ENCODE data around the gene KCTD10. TPM values are rescaled to one million over a fixed set of nuclear protein-coding genes. Genes with fewer than 3 reads are reported as not detected.

Gene KCTD10
- total RNA-seq, 1 donor from 2014 or later = 24.0 TPM

GRCh38 chr12:109496306-109496705, 19.2 kb upstream of the KCTD10 start:
- Histone ChIP-seq H3K36me3 (ENCODE audit: control insufficient read depth in 3 of 3, insufficient read depth in 3 of 3, low read length in 3 of 3) (peaks cover 54 to 79% (median 72%) of the 10 kb centered on the region in 3 donors), H3K27me3 (ENCODE audit: control insufficient read depth in 3 of 3, insufficient read depth in 3 of 3, low read length in 3 of 3) (no peaks in the 10 kb centered on the region), H3K4me3 (ENCODE audit: low read length in 3 of 3) (no peak overlapping the region), H3K27ac (ENCODE audit: low read depth, low read length) (no peak overlapping the region), H3K9ac (ENCODE audit: low read depth in 1 of 3, low read length in 3 of 3) (no peak overlapping the region), H3K4me1 (ENCODE audit: control insufficient read depth in 3 of 3, insufficient read depth in 3 of 3, low read length in 3 of 3) (no peaks in the 10 kb centered on the region), H3K9me3 (ENCODE audit: control insufficient read depth in 3 of 3, low read length in 3 of 3) (no peaks in the 10 kb centered on the region)

GRCh38 chr12:109495012-109495411, 17.9 kb upstream of the KCTD10 start:
- Histone ChIP-seq H3K4me3 (ENCODE audit: low read length in 3 of 3) (no peak overlapping the region), H3K27ac (ENCODE audit: low read depth, low read length) (no peak overlapping the region), H3K9ac (ENCODE audit: low read depth in 1 of 3, low read length in 3 of 3) (no peak overlapping the region), H3K4me1 (ENCODE audit: control insufficient read depth in 3 of 3, insufficient read depth in 3 of 3, low read length in 3 of 3) (peaks cover 4 to 5% (median 4%) of the 10 kb centered on the region in 3 donors), H3K27me3 (ENCODE audit: control insufficient read depth in 3 of 3, insufficient read depth in 3 of 3, low read length in 3 of 3) (no peaks in the 10 kb centered on the region), H3K36me3 (ENCODE audit: control insufficient read depth in 3 of 3, insufficient read depth in 3 of 3, low read length in 3 of 3) (peaks cover 46 to 78% (median 68%) of the 10 kb centered on the region in 3 donors), H3K9me3 (ENCODE audit: control insufficient read depth in 3 of 3, low read length in 3 of 3) (no peaks in the 10 kb centered on the region)

GRCh38 chr12:109494348-109494881, 17.3 kb upstream of the KCTD10 start:
- Histone ChIP-seq H3K27me3 (ENCODE audit: control insufficient read depth in 3 of 3, insufficient read depth in 3 of 3, low read length in 3 of 3) (no peaks in the 10 kb centered on the region), H3K36me3 (ENCODE audit: control insufficient read depth in 3 of 3, insufficient read depth in 3 of 3, low read length in 3 of 3) (peaks cover 49 to 78% (median 68%) of the 10 kb centered on the region in 3 donors), H3K27ac (ENCODE audit: low read depth, low read length) (no peak overlapping the region), H3K4me1 (ENCODE audit: control insufficient read depth in 3 of 3, insufficient read depth in 3 of 3, low read length in 3 of 3) (peaks cover 9 to 10% (median 10%) of the 10 kb centered on the region in 3 donors), H3K4me3 (ENCODE audit: low read length in 3 of 3) (no peak overlapping the region), H3K9ac (ENCODE audit: low read depth in 1 of 3, low read length in 3 of 3) (no peak overlapping the region), H3K9me3 (ENCODE audit: control insufficient read depth in 3 of 3, low read length in 3 of 3) (no peaks in the 10 kb centered on the region)

- H3K4me3 ChIP-seq (ENCODE audit: low read length in 3 of 3) = no peak overlapping the region
- H3K36me3 ChIP-seq (ENCODE audit: control insufficient read depth in 3 of 3, insufficient read depth in 3 of 3, low read length in 3 of 3) = peaks cover 49 to 78% (median 68%) of the 10 kb centered on the region in 3 donors
Observed at GRCh38 chr12:109493938-109494337, 16.8 kb upstream of the KCTD10 start.

GRCh38 chr12:109493090-109493489, 16.0 kb upstream of the KCTD10 start:
- Histone ChIP-seq H3K27me3 (ENCODE audit: control insufficient read depth in 3 of 3, insufficient read depth in 3 of 3, low read length in 3 of 3) (no peaks in the 10 kb centered on the region), H3K27ac (ENCODE audit: low read depth, low read length) (no peak overlapping the region), H3K4me3 (ENCODE audit: low read length in 3 of 3) (no peak overlapping the region), H3K9ac (ENCODE audit: low read depth in 1 of 3, low read length in 3 of 3) (no peak overlapping the region), H3K4me1 (ENCODE audit: control insufficient read depth in 3 of 3, insufficient read depth in 3 of 3, low read length in 3 of 3) (peaks cover 13 to 17% (median 16%) of the 10 kb centered on the region in 3 donors), H3K9me3 (ENCODE audit: control insufficient read depth in 3 of 3, low read length in 3 of 3) (no peaks in the 10 kb centered on the region), H3K36me3 (ENCODE audit: control insufficient read depth in 3 of 3, insufficient read depth in 3 of 3, low read length in 3 of 3) (peaks cover 50 to 78% (median 68%) of the 10 kb centered on the region in 3 donors)

More at GRCh38 chr12:109493938-109494337, 16.8 kb upstream of the KCTD10 start:
- no peak overlapping the region for H3K27ac ChIP-seq (ENCODE audit: low read depth, low read length)
- no peaks in the 10 kb centered on the region for H3K9me3 ChIP-seq (ENCODE audit: control insufficient read depth in 3 of 3, low read length in 3 of 3)
- peaks cover 13 to 15% (median 15%) of the 10 kb centered on the region in 3 donors for H3K4me1 ChIP-seq (ENCODE audit: control insufficient read depth in 3 of 3, insufficient read depth in 3 of 3, low read length in 3 of 3)
- no peak overlapping the region for H3K9ac ChIP-seq (ENCODE audit: low read depth in 1 of 3, low read length in 3 of 3)
- H3K27me3 ChIP-seq (ENCODE audit: control insufficient read depth in 3 of 3, insufficient read depth in 3 of 3, low read length in 3 of 3) = no peaks in the 10 kb centered on the region

- Histone ChIP-seq H3K4me1 (ENCODE audit: control insufficient read depth in 3 of 3, insufficient read depth in 3 of 3, low read length in 3 of 3) (peaks cover 13 to 17% (median 16%) of the 10 kb centered on the region in 3 donors), H3K36me3 (ENCODE audit: control insufficient read depth in 3 of 3, insufficient read depth in 3 of 3, low read length in 3 of 3) (peaks cover 50 to 78% (median 68%) of the 10 kb centered on the region in 3 donors), H3K9ac (ENCODE audit: low read depth in 1 of 3, low read length in 3 of 3) (no peak overlapping the region), H3K27ac (ENCODE audit: low read depth, low read length) (no peak overlapping the region), H3K4me3 (ENCODE audit: low read length in 3 of 3) (no peak overlapping the region), H3K9me3 (ENCODE audit: control insufficient read depth in 3 of 3, low read length in 3 of 3) (no peaks in the 10 kb centered on the region), H3K27me3 (ENCODE audit: control insufficient read depth in 3 of 3, insufficient read depth in 3 of 3, low read length in 3 of 3) (no peaks in the 10 kb centered on the region)
Observed at GRCh38 chr12:109492371-109492770, 15.3 kb upstream of the KCTD10 start.

- H3K9ac ChIP-seq (ENCODE audit: low read depth in 1 of 3, low read length in 3 of 3) = no peak overlapping the region
- H3K27ac ChIP-seq (ENCODE audit: low read depth, low read length) = no peak overlapping the region
- peaks cover 56 to 84% (median 74%) of the 10 kb centered on the region in 3 donors for H3K36me3 ChIP-seq (ENCODE audit: control insufficient read depth in 3 of 3, insufficient read depth in 3 of 3, low read length in 3 of 3)
- H3K4me1 ChIP-seq (ENCODE audit: control insufficient read depth in 3 of 3, insufficient read depth in 3 of 3, low read length in 3 of 3) = peaks cover 13 to 17% (median 16%) of the 10 kb centered on the region in 3 donors
- H3K9me3 ChIP-seq (ENCODE audit: control insufficient read depth in 3 of 3, low read length in 3 of 3) = no peaks in the 10 kb centered on the region
- no peak overlapping the region for H3K4me3 ChIP-seq (ENCODE audit: low read length in 3 of 3)
- H3K27me3 ChIP-seq (ENCODE audit: control insufficient read depth in 3 of 3, insufficient read depth in 3 of 3, low read length in 3 of 3) = no peaks in the 10 kb centered on the region
Observed at GRCh38 chr12:109491671-109492070, 14.6 kb upstream of the KCTD10 start.

- Histone ChIP-seq H3K9ac (ENCODE audit: low read depth in 1 of 3, low read length in 3 of 3) (no peak overlapping the region), H3K27me3 (ENCODE audit: control insufficient read depth in 3 of 3, insufficient read depth in 3 of 3, low read length in 3 of 3) (no peaks in the 10 kb centered on the region), H3K4me1 (ENCODE audit: control insufficient read depth in 3 of 3, insufficient read depth in 3 of 3, low read length in 3 of 3) (peaks cover 13 to 18% (median 16%) of the 10 kb centered on the region in 3 donors), H3K27ac (ENCODE audit: low read depth, low read length) (no peak overlapping the region), H3K9me3 (ENCODE audit: control insufficient read depth in 3 of 3, low read length in 3 of 3) (no peaks in the 10 kb centered on the region), H3K36me3 (ENCODE audit: control insufficient read depth in 3 of 3, insufficient read depth in 3 of 3, low read length in 3 of 3) (peaks cover 64 to 91% (median 88%) of the 10 kb centered on the region in 3 donors), H3K4me3 (ENCODE audit: low read length in 3 of 3) (no peak overlapping the region)
Observed at GRCh38 chr12:109489955-109490565, 13.0 kb upstream of the KCTD10 start.

GRCh38 chr12:109489016-109489954, 12.2 kb upstream of the KCTD10 start:
- peaks cover 64 to 91% (median 87%) of the 10 kb centered on the region in 3 donors for H3K36me3 ChIP-seq (ENCODE audit: control insufficient read depth in 3 of 3, insufficient read depth in 3 of 3, low read length in 3 of 3)
- H3K4me1 ChIP-seq (ENCODE audit: control insufficient read depth in 3 of 3, insufficient read depth in 3 of 3, low read length in 3 of 3) = peaks cover 13 to 19% (median 16%) of the 10 kb centered on the region in 3 donors
- peak overlapping the region in 2 of 3 donors; percentile 51 to 62 for H3K9ac ChIP-seq (ENCODE audit: low read depth in 1 of 3, low read length in 3 of 3)
- no peak overlapping the region for H3K4me3 ChIP-seq (ENCODE audit: low read length in 3 of 3)
- H3K9me3 ChIP-seq (ENCODE audit: control insufficient read depth in 3 of 3, low read length in 3 of 3) = no peaks in the 10 kb centered on the region
- H3K27ac ChIP-seq (ENCODE audit: low read depth, low read length) = no peak overlapping the region
- no peaks in the 10 kb centered on the region for H3K27me3 ChIP-seq (ENCODE audit: control insufficient read depth in 3 of 3, insufficient read depth in 3 of 3, low read length in 3 of 3)
